ENCODE results near the gene CDC42.
A peak's percentile ranks its signal among the peaks of the same experiment; 100 is the strongest.
"Not testable (repeated sequence)": the region's sequence is repeated elsewhere in the genome, so short reads cannot be mapped to it uniquely, and the experiment has no call there.

The CDC42 gene

GRCh38 chr1:22030473-22030872, 22.0 kb upstream of the CDC42 start:
- peaks cover 26% of the 10 kb centered on the region for H3K4me1 ChIP-seq (ENCODE audit: low read length)
- no peak overlapping the region for H3K4me3 ChIP-seq (ENCODE audit: low read length)
- no peak overlapping the region for H3K4me2 ChIP-seq (ENCODE audit: low read length)
- H4K20me1 ChIP-seq (ENCODE audit: insufficient read depth, low read length), result no peaks in the 10 kb centered on the region
- H3K9me3 ChIP-seq (ENCODE audit: insufficient read depth, low read length), result no peaks in the 10 kb centered on the region
- H3K36me3 ChIP-seq (replicated peaks; ENCODE audit: low read depth, low read length), result no peaks in the 10 kb centered on the region
- H3K27me3 ChIP-seq (ENCODE audit: low read depth, low read length), result no peaks in the 10 kb centered on the region
- no peak overlapping the region for H3K9ac ChIP-seq (ENCODE audit: low read length)
- TF ChIP-seq EZH2phosphoT487 (IDR thresholded peaks at IDR 0.05; ENCODE audit: low read depth) (no peak), CTCF (IDR thresholded peaks at IDR 0.05; ENCODE audit: low read depth, low read length) (no peak)
- H2AFZ ChIP-seq (ENCODE audit: low read depth, low read length), result no peak overlapping the region
- H3K27ac ChIP-seq (ENCODE audit: low read length), result no peak overlapping the region
- H3K79me2 ChIP-seq (ENCODE audit: low read length), result peaks cover 8% of the 10 kb centered on the region; the same call in 1 of the 2 replicates

GRCh38 chr1:22031214-22031962, 21.1 kb upstream of the CDC42 start:
- Histone ChIP-seq H3K27me3 (ENCODE audit: low read depth, low read length) (no peaks in the 10 kb centered on the region), H3K9ac (ENCODE audit: low read length) (peak overlapping the region; percentile 12; the same call in 1 of the 2 replicates), H3K9me3 (ENCODE audit: insufficient read depth, low read length) (no peaks in the 10 kb centered on the region), H2AFZ (ENCODE audit: low read depth, low read length) (no peak overlapping the region), H3K36me3 (replicated peaks; ENCODE audit: low read depth, low read length) (no peaks in the 10 kb centered on the region), H3K79me2 (ENCODE audit: low read length) (peaks cover 3% of the 10 kb centered on the region; the same call in 1 of the 2 replicates), H3K4me2 (ENCODE audit: low read length) (peak overlapping the region; percentile 72), H4K20me1 (ENCODE audit: insufficient read depth, low read length) (no peaks in the 10 kb centered on the region), H3K4me3 (ENCODE audit: low read length) (no peak overlapping the region), H3K4me1 (ENCODE audit: low read length) (peaks cover 24% of the 10 kb centered on the region), H3K27ac (ENCODE audit: low read length) (peak overlapping the region; percentile 14; the same call in 1 of the 2 replicates)
- TF ChIP-seq CTCF (IDR thresholded peaks at IDR 0.05; ENCODE audit: low read depth, low read length) (no peak), EZH2phosphoT487 (IDR thresholded peaks at IDR 0.05; ENCODE audit: low read depth) (no peak)

- not testable (repeated sequence) for H3K4me2 ChIP-seq (ENCODE audit: low read length); H3K27ac ChIP-seq (ENCODE audit: low read length); H3K79me2 ChIP-seq (ENCODE audit: low read length); H3K9ac ChIP-seq (ENCODE audit: low read length); H3K4me3 ChIP-seq (ENCODE audit: low read length); H4K20me1 ChIP-seq (ENCODE audit: insufficient read depth, low read length); H3K36me3 ChIP-seq (replicated peaks; ENCODE audit: low read depth, low read length); H2AFZ ChIP-seq (ENCODE audit: low read depth, low read length); H3K9me3 ChIP-seq (ENCODE audit: insufficient read depth, low read length); H3K27me3 ChIP-seq (ENCODE audit: low read depth, low read length)
- H3K4me1 ChIP-seq (ENCODE audit: low read length), result peaks cover 25% of the 10 kb centered on the region
Observed at GRCh38 chr1:22034834-22035233, 17.7 kb upstream of the CDC42 start.

- Histone ChIP-seq H3K36me3 (replicated peaks; ENCODE audit: low read depth, low read length) (no peaks in the 10 kb centered on the region), H2AFZ (ENCODE audit: low read depth, low read length) (peak overlapping the region; percentile 92), H3K27ac (ENCODE audit: low read length) (no peak overlapping the region), H3K4me3 (ENCODE audit: low read length) (no peak overlapping the region), H3K4me1 (ENCODE audit: low read length) (peaks cover 24% of the 10 kb centered on the region), H3K4me2 (ENCODE audit: low read length) (peak overlapping the region; percentile 24), H3K27me3 (ENCODE audit: low read depth, low read length) (no peaks in the 10 kb centered on the region), H4K20me1 (ENCODE audit: insufficient read depth, low read length) (no peaks in the 10 kb centered on the region), H3K9ac (ENCODE audit: low read length) (no peak overlapping the region), H3K9me3 (ENCODE audit: insufficient read depth, low read length) (no peaks in the 10 kb centered on the region), H3K79me2 (ENCODE audit: low read length) (no peaks in the 10 kb centered on the region)
- TF ChIP-seq EZH2phosphoT487 (IDR thresholded peaks at IDR 0.05; ENCODE audit: low read depth), result no peak
- no peak for TF ChIP-seq CTCF (IDR thresholded peaks at IDR 0.05; ENCODE audit: low read depth, low read length)
Observed at GRCh38 chr1:22037520-22037919, 15.0 kb upstream of the CDC42 start.

Measured in OCI-LY3 (cell line).